T-helper 2 cell treated with Interferon-gamma antibody and Interleukin-4, amounts not matched to agents 5 μg/mL and 100 μg/mL, for 36 hours (primary cell): ENCODE data around the gene LRTM2.

Source experiments
- DNase-seq: peaks from one replicate; pipeline ENCODE4 v3.0.0; 2021; ENCODE audit warnings: low spot score
- H3K27ac Mint-ChIP-seq: one replicate; pipeline ENCODE4 v1.8.0; 2021; ENCODE audit warnings: mild to moderate bottlenecking, mixed read lengths
- H3K27me3 Mint-ChIP-seq: one replicate; pipeline ENCODE4 v1.8.0; 2021; ENCODE audit warnings: low read depth, mixed read lengths
- H3K36me3 Mint-ChIP-seq: one replicate; pipeline ENCODE4 v1.8.0; 2021; ENCODE audit warnings: low read depth, mixed read lengths
- H3K4me1 Mint-ChIP-seq: one replicate; pipeline ENCODE4 v1.8.0; 2021; ENCODE audit warnings: low read depth, mixed read lengths
- H3K4me3 Mint-ChIP-seq: one replicate; pipeline ENCODE4 v1.8.0; 2022; ENCODE audit warnings: mild to moderate bottlenecking, moderate library complexity, mixed read lengths
- H3K9me3 Mint-ChIP-seq: one replicate; pipeline ENCODE4 v1.8.0; 2021; ENCODE audit warnings: mixed read lengths

Gene LRTM2

DNA sequence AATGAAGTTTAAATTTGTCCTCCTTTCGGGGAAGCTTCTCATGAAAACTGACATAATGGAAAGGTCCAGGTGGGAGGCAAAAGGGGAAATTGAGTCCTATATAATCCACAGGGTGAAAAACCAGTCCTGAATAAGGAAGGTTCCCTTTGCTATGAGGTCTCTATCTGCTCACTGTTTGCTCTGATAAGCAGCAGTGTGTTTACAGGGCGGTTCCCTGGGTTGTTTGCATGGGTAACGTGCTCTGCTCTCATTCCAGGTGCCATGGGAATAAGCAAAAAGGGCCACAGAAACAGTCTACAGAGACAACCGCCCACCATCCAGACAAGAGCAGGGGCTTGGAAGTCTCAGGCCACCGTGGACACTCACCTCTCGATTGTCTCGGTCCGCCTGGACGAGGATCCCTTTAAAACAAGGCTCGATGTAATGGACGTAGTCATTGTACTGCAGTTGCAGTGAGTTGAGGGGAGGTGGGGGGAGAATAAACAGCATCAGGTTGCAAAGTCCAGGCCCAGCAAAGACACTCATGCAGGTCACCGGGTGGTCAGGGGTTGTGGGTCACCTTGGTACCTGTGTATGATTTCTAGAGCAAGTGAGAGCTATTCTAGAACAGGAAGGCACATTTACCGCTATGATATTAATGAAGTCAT lies 65.4 kb downstream of the LRTM2 start:
- H3K36me3 Mint-ChIP-seq = no peaks in the 10 kb centered on the region
- no peak overlapping the region for H3K27ac Mint-ChIP-seq
- H3K27me3 Mint-ChIP-seq = peaks cover 11% of the 10 kb centered on the region

More for the DNA sequence above, 65.4 kb downstream of the LRTM2 start:
- no peaks in the 10 kb centered on the region for H3K4me1 Mint-ChIP-seq
- H3K9me3 Mint-ChIP-seq = no peaks in the 10 kb centered on the region
- DNase-seq = no peak
- H3K4me3 Mint-ChIP-seq = no peak overlapping the region
